Vagina (tissue), 2 donors: ENCODE results near the gene FGGY.

Experiments used
- POLR2A ChIP-seq, 2 donors: fragments of 450-650 bp; IDR thresholded peaks; one replicate each; pipeline ENCODE4 v1.6.1; 2017; ENCODE audit warnings: antibody characterized with exemption in 2 of 2, mild to moderate bottlenecking in 2 of 2, moderate library complexity in 2 of 2
- POLR2AphosphoS5 ChIP-seq, 2 donors: sonication (generic); formaldehyde crosslinking; IDR thresholded peaks; one replicate each; pipeline ENCODE4 v1.9.0; 2017; ENCODE audit warnings: antibody characterized with exemption in 2 of 2, mild to moderate bottlenecking in 2 of 2, low read depth in 1 of 2; ENCODE audit not compliant: insufficient read depth in 1 of 2

DNA sequence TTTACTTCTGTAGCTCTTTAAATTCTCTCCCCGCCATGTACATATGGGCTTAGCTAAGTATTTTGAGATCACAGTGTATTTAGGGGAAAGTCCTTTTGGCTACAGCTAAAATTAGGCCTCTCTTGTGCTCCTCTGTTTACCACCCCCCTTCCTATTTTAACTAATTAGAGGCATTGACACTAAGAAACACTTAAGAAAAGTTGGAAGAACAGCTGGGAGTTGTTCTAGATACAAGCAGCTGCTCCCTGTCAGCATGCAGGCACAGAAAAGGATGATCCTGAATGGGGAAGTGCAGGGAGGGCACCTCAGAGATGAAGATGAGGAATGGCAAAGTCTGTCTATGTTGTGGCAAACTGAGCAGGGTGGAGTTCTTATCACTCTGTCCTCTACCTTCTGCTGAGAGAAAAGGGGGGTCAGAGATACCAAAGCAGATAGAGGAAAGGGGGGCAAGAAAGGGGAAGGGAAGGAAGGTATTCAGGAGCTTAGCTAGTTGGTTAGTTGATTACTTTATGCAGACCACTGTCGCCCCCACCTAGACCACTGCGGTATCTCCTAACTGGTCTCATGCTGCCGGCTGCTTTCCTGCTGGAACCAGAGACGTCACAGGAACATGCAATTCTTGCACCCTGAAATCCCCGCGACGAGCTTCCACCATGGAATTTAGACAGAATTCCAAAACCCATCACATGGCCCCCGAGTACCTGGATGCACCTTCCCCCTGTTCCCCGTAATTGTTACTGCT lies 435.5 kb downstream of the FGGY start:
- TF ChIP-seq POLR2AphosphoS5 (IDR thresholded peaks at IDR 0.05; ENCODE audit: insufficient read depth in 1 of 2, low read depth in 1 of 2) (no peak), POLR2A (IDR thresholded peaks at IDR 0.05) (no peak)
